Keratinocyte (primary cell): Measurements from ENCODE around the gene CASK. TPM values are rescaled to one million over a fixed set of nuclear protein-coding genes. Genes with fewer than 3 reads are reported as not detected.

Experiments
- DNase-seq: peaks from one replicate; pipeline ENCODE4 v3.0.0-alpha.2; 2011; ENCODE audit warnings: low read depth, missing footprints, low spot score
- FAIRE-seq: peaks from 2 replicates; lab custom pipeline; 2011; peaks lifted over from hg19 to GRCh38; lab: Jason Lieb, UNC
- H2AFZ ChIP-seq: 2 replicates; pipeline ENCODE4 v1.6.0; 2012; ENCODE audit warnings: low read length, control low read depth, inconsistent platforms; ENCODE audit not compliant: control insufficient read depth
- H3K27ac ChIP-seq: 2 replicates; pipeline ENCODE4 v1.5.1; 2011; ENCODE audit warnings: low read length; ENCODE audit not compliant: control insufficient read depth, insufficient read depth
- H3K27me3 ChIP-seq: 3 replicates; pipeline ENCODE4 v1.6.0; 2011; ENCODE audit warnings: low read length; ENCODE audit not compliant: control insufficient read depth, insufficient read depth; ENCODE audit errors: extremely low read depth
- H3K36me3 ChIP-seq, 2 experiments: 2 replicates in 1 of 2; 3 replicates in 1 of 2; pipeline ENCODE4 v1.5.1; 2011; ENCODE audit warnings: low read length in 2 of 2, mild to moderate bottlenecking in 1 of 2; ENCODE audit not compliant: control insufficient read depth in 2 of 2, insufficient read depth in 2 of 2; ENCODE audit errors: extremely low read depth in 1 of 2
- H3K4me1 ChIP-seq: 3 replicates; pipeline ENCODE4 v1.5.1; 2011; ENCODE audit warnings: low read length; ENCODE audit not compliant: control insufficient read depth, insufficient read depth; ENCODE audit errors: extremely low read depth
- H3K4me2 ChIP-seq: 3 replicates; pipeline ENCODE4 v1.6.0; 2011; ENCODE audit warnings: low read depth, low read length; ENCODE audit not compliant: control insufficient read depth, insufficient read depth; ENCODE audit errors: extremely low read depth
- H3K4me3 ChIP-seq, 3 experiments: fragments of 200-600 bp in 1 of 3; sonication (generic) in 1 of 3; 2 replicates in 2 of 3; 3 replicates in 1 of 3; pipeline ENCODE4 v1.5.1; 2011 to 2016; ENCODE audit warnings: low read length in 3 of 3, mild to moderate bottlenecking in 3 of 3, control low read depth in 2 of 3, inconsistent platforms in 1 of 3, low read depth in 1 of 3, mixed read lengths in 1 of 3, mixed run types in 1 of 3, moderate library complexity in 1 of 3; ENCODE audit not compliant: control insufficient read depth in 2 of 3, insufficient read depth in 2 of 3; ENCODE audit errors: extremely low read depth in 1 of 3
- H3K79me2 ChIP-seq: 2 replicates; pipeline ENCODE4 v1.6.0; 2012; ENCODE audit warnings: low read length; ENCODE audit not compliant: control insufficient read depth, insufficient read depth
- H3K9ac ChIP-seq: 3 replicates; pipeline ENCODE4 v1.6.0; 2011; ENCODE audit warnings: low read length; ENCODE audit not compliant: control insufficient read depth, insufficient read depth; ENCODE audit errors: extremely low read depth
- H3K9me1 ChIP-seq: 3 replicates; pipeline ENCODE4 v1.6.0; 2011; ENCODE audit warnings: low read length; ENCODE audit not compliant: control insufficient read depth, insufficient read depth; ENCODE audit errors: extremely low read depth
- H3K9me3 ChIP-seq: 2 replicates; pipeline ENCODE4 v1.5.1; 2012; ENCODE audit warnings: low read depth, low read length; ENCODE audit not compliant: control insufficient read depth
- H4K20me1 ChIP-seq: 3 replicates; pipeline ENCODE4 v1.6.0; 2011; ENCODE audit warnings: low read length; ENCODE audit not compliant: control insufficient read depth, insufficient read depth; ENCODE audit errors: extremely low read depth
- EZH2 ChIP-seq: IDR thresholded peaks from one replicate; pipeline ENCODE4 v1.6.1; 2012; ENCODE audit warnings: inconsistent platforms, mild to moderate bottlenecking, low read length, moderate library complexity
- dilution Hi-C: fragments of 300-500 bp; cut with MboI; formaldehyde crosslinking; loops from one replicate; pipeline ENCODE4 v1.7.0; 2020; ENCODE audit warnings: low sequenced_read_pairs; ENCODE audit not compliant: extremely low pct_ligation_motif_present
- polyA plus RNA-seq, 5 experiments: library from polyadenylated mRNA; depleted of rRNA in 3 of 5; stranded (reverse) in 3 of 5; stranded (forward) in 1 of 5; unstranded in 1 of 5; fragments of >200 nt; gene quantifications; 1 replicate in 1 of 5; 2 replicates in 3 of 5; 3 replicates in 1 of 5; pipeline versions ENCODE4 v1.2.1 to v1.2.3, GENCODE V29; 2011 to 2012; ENCODE audit warnings: missing spikeins in 2 of 5, low read depth in 1 of 5, low replicate concordance in 1 of 5
- TF ChIP-seq, protein P1 (sequence below), 3 experiments: IDR thresholded peaks in 1 of 3; conservative IDR thresholded peaks in 1 of 3; optimal IDR thresholded peaks in 1 of 3; 2 replicates in 2 of 3; 3 replicates in 1 of 3; pipeline versions ENCODE3 to v1.5.1; 2011; ENCODE audit warnings: low read length in 3 of 3, mild to moderate bottlenecking in 3 of 3, moderate library complexity in 2 of 3, control low read depth in 1 of 3, inconsistent platforms in 1 of 3; ENCODE audit not compliant: insufficient read depth in 2 of 3; ENCODE audit errors: extremely low read depth in 1 of 3

Gene CASK
- polyA plus RNA-seq, 1 donor (not counting 4 experiments of a cell fraction or from before 2014, with no cell fraction given) = 33.7 TPM

GRCh38 chrX:41596596-41596995, 326.8 kb downstream of the CASK start:
- DNase-seq (no peak), FAIRE-seq (no peak)
- Histone ChIP-seq H3K9me3 (no peaks in the 10 kb centered on the region), H3K9ac (no peak overlapping the region), H3K36me3 (no peaks in the 10 kb centered on the region), H3K27me3 (no peaks in the 10 kb centered on the region), H3K79me2 (no peaks in the 10 kb centered on the region), H3K4me3 (no peak overlapping the region), H3K9me1 (no peaks in the 10 kb centered on the region), H3K4me2 (no peak overlapping the region), H3K27ac (no peak overlapping the region), H4K20me1 (no peaks in the 10 kb centered on the region), H2AFZ (no peak overlapping the region), H3K4me1 (no peaks in the 10 kb centered on the region)
- dilution Hi-C loops = no loop called here
- TF ChIP-seq, protein P1, sequence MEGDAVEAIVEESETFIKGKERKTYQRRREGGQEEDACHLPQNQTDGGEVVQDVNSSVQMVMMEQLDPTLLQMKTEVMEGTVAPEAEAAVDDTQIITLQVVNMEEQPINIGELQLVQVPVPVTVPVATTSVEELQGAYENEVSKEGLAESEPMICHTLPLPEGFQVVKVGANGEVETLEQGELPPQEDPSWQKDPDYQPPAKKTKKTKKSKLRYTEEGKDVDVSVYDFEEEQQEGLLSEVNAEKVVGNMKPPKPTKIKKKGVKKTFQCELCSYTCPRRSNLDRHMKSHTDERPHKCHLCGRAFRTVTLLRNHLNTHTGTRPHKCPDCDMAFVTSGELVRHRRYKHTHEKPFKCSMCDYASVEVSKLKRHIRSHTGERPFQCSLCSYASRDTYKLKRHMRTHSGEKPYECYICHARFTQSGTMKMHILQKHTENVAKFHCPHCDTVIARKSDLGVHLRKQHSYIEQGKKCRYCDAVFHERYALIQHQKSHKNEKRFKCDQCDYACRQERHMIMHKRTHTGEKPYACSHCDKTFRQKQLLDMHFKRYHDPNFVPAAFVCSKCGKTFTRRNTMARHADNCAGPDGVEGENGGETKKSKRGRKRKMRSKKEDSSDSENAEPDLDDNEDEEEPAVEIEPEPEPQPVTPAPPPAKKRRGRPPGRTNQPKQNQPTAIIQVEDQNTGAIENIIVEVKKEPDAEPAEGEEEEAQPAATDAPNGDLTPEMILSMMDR (optimal IDR thresholded peaks at IDR 0.05 in 1 of 3, IDR thresholded peaks at IDR 0.05 in 1 of 3, conservative IDR thresholded peaks at IDR 0.05 in 1 of 3; ENCODE audit: extremely low read depth in 1 of 3, insufficient read depth in 2 of 3, low read length in 3 of 3) = no peak
- no peak for TF ChIP-seq EZH2

DNA sequence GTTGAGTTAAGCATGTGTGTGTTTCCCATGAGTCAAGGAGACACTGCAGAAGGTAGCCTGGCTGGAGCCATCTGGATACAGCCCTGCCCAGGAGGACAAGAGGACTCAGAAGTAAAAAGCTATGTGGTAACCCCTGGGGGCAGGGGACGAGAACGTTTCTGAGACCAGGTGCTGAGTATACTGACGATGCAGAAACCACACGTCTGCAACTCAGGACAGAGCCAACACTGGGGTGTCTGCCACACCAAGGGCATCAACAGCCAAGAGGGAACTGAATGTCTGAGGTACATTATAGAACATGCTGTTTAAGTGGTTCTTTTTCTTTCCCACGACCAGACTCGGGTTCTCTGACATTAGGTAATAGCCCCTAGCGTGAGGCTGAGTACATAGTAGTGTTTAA, 328.7 kb downstream of the CASK start:
- no peak overlapping the region for H3K4me3 ChIP-seq
- FAIRE-seq = no peak
- no peaks in the 10 kb centered on the region for H4K20me1 ChIP-seq
- no peak overlapping the region for H2AFZ ChIP-seq
- no peak overlapping the region for H3K9ac ChIP-seq
- no peaks in the 10 kb centered on the region for H3K9me3 ChIP-seq
- no peaks in the 10 kb centered on the region for H3K4me1 ChIP-seq
- no peaks in the 10 kb centered on the region for H3K79me2 ChIP-seq
- no peaks in the 10 kb centered on the region for H3K27me3 ChIP-seq
- no peaks in the 10 kb centered on the region for H3K36me3 ChIP-seq
- DNase-seq = no peak
- dilution Hi-C loops = no loop called here
- no peaks in the 10 kb centered on the region for H3K9me1 ChIP-seq
- TF ChIP-seq, protein P1 (optimal IDR thresholded peaks at IDR 0.05 in 1 of 3, IDR thresholded peaks at IDR 0.05 in 1 of 3, conservative IDR thresholded peaks at IDR 0.05 in 1 of 3; ENCODE audit: extremely low read depth in 1 of 3, insufficient read depth in 2 of 3, low read length in 3 of 3) = no peak
- TF ChIP-seq EZH2 = no peak
- H3K27ac ChIP-seq = no peak overlapping the region
- H3K4me2 ChIP-seq = no peak overlapping the region
